ENCODE data around the gene CCDC159.

CCDC159 gene

GRCh38 chr19:11390933-11391680 lies 44.8 kb downstream of the CCDC159 start:
- DNase-seq (ENCODE audit: low read depth): no peak

DNA sequence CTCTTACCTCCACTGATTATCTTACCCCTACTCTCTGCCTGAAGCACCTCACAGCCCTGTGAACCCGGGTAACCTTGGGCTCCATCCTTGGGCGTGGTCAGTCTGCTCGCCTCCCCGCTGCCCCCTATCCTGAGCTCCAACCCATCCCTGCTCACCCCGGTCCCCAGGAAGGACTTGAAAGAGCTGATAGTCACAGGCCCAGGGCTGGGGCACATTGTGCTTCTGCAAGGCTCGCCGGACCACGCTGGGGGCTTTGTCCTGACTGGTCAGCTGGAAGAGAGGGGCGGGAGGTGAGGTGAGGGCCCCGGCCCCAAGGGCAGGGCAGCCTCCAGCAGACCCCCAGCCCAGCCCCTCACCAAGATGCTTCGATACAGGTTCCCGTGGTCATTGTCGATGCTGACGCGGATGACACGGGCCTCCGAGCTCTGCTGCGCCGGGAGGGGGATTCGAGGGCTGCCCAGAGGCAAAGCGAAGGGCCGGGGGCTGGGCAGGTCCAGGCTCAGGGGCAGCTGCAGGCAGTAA lies 50.8 kb downstream of the CCDC159 start:
- DNase-seq (ENCODE audit: low read depth): no peak

GRCh38 chr19:11399667-11400066 lies 53.3 kb downstream of the CCDC159 start:
- DNase-seq (ENCODE audit: low read depth): no peak

DNA sequence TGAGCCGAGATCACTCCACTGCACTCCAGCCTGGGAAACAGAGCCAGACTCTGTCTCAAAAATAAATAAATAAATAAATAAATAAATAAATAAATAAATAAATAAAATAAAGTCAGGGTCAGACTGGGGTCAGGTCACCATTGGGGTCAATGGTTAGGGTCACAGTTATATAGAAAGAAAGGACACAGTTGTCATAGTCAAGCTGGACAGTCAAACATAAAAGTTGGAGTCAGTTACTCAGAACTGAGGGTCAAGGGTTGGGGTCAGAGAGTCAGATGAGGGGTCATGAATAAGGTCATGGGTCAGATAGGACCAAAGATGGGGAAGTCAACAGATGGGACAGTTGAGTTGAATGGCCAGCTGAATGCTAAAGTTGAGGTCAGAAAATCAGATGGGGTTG lies 54.5 kb downstream of the CCDC159 start:
- DNase-seq (ENCODE audit: low read depth): no peak

GRCh38 chr19:11401808-11402543 lies 55.7 kb downstream of the CCDC159 start:
- no peak for DNase-seq (ENCODE audit: low read depth)

Data from GM04504 (cell line).